ENCODE data around the gene CLDN6.
A peak's percentile ranks its signal among the peaks of the same experiment; 100 is the strongest.

Gene CLDN6

DNA sequence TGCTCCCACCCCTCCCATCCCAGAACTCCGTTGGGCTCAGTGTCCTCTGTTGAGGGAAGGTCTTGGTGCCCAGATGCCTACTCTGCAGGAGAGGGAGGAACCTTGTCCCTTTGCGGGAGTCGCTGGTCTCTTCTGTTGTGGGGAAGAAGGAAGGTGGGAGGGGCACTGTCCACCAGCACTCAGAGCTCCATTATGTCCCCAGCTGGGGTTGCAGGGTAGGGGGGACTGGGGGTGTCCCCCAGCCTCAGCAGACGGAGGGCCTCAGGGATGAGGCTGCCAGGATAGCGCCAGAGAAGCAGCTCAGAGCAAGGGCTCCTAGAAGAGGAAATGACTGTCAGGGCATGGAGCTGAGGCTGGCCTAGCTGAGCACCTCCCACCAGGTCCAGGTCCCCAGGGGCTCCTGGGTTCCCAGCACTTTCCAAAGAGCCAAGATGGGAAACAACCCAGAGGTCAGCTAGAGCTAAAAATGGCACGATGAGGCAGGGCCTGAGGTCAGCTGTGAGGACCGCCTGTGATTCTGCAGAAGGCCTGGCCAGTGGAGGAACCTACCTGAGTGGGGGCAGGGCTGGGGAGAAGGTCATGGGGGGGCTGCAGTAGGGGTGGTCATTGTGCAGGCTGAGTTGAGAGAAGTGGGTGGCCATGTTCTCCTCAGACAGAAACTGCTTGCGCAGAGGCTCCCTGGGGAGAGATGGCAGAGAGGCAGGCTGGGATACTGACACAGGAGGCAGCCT, 4.9 kb upstream of the CLDN6 start:
- Histone ChIP-seq H3K36me3 (ENCODE audit: control insufficient read depth in 2 of 2, insufficient read depth in 2 of 2, low read length in 2 of 2) (peaks cover 11 to 16% of the 10 kb centered on the region in 2 donors), H3K27me3 (ENCODE audit: control insufficient read depth in 2 of 2, insufficient read depth in 2 of 2, low read length in 2 of 2) (peaks cover 0 to 5% of the 10 kb centered on the region in 2 donors), H3K27ac (ENCODE audit: low read depth in 2 of 2, low read length in 2 of 2) (peak overlapping the region; percentile 90 to 92), H3K9me3 (ENCODE audit: control insufficient read depth in 2 of 2, low read length in 2 of 2) (no peaks in the 10 kb centered on the region), H3K9ac (ENCODE audit: low read depth in 1 of 2, low read length in 2 of 2) (peak overlapping the region; percentile 32 to 90), H3K4me3 (ENCODE audit: low read length in 2 of 2) (peak overlapping the region; percentile 84 to 94), H3K4me1 (ENCODE audit: control insufficient read depth in 2 of 2, insufficient read depth in 2 of 2, low read length in 2 of 2) (peaks cover 38 to 40% of the 10 kb centered on the region in 2 donors)

DNA sequence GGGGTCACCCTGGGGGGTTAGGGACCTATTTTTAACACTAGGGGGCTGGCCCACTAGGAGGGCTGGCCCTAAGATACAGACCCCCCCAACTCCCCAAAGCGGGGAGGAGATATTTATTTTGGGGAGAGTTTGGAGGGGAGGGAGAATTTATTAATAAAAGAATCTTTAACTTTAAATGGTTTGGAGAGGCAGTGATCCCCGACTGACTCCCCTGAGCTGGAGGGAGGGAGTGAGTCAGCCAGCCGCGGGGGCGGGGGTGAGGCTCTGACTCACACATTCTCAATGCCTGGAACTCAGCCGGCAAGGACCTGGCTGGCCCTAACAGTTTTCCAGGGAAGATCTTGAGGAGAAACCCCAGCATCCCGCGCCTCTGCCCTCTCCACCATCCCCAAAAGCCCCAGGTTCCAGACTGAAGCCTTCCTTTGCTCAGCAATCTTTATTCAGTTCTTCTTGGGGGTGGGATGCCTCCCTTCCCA, 4.3 kb upstream of the CLDN6 start:
- peak overlapping the region; percentile 42 to 94 for H3K4me3 ChIP-seq (ENCODE audit: low read length in 2 of 2)
- peak overlapping the region in 1 of 2 donors; percentile 90 for H3K9ac ChIP-seq (ENCODE audit: low read depth in 1 of 2, low read length in 2 of 2)
- H3K36me3 ChIP-seq (ENCODE audit: control insufficient read depth in 2 of 2, insufficient read depth in 2 of 2, low read length in 2 of 2): peaks cover 11 to 14% of the 10 kb centered on the region in 2 donors
- H3K4me1 ChIP-seq (ENCODE audit: control insufficient read depth in 2 of 2, insufficient read depth in 2 of 2, low read length in 2 of 2): peaks cover 36 to 37% of the 10 kb centered on the region in 2 donors
- peaks cover 0 to 5% of the 10 kb centered on the region in 2 donors for H3K27me3 ChIP-seq (ENCODE audit: control insufficient read depth in 2 of 2, insufficient read depth in 2 of 2, low read length in 2 of 2)
- H3K9me3 ChIP-seq (ENCODE audit: control insufficient read depth in 2 of 2, low read length in 2 of 2): no peaks in the 10 kb centered on the region
- H3K27ac ChIP-seq (ENCODE audit: low read depth in 2 of 2, low read length in 2 of 2): peak overlapping the region; percentile 90 to 92

DNA sequence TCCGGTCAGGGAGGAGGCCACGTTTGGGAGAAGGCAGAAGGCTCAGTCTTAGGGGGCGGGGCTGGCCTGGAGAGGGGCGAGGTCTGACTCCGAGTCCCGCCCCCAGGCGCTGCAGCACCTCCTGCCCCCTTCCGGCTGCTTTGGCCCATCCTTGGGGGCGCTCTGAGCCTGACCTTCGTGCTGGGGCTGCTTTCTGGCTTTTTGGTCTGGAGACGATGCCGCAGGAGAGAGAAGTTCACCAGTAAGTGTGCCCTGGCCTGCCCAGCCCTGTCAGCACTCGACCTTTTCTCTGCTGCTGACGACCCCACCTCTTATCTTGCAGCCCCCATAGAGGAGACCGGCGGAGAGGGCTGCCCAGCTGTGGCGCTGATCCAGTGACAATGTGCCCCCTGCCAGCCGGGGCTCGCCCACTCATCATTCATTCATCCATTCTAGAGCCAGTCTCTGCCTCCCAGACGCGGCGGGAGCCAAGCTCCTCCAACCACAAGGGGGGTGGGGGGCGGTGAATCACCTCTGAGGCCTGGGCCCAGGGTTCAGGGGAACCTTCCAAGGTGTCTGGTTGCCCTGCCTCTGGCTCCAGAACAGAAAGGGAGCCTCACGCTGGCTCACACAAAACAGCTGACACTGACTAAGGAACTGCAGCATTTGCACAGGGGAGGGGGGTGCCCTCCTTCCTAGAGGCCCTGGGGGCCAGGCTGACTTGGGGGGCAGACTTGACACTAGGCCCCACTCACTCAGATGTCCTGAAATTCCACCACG, 3.6 kb upstream of the CLDN6 start:
- peak overlapping the region; percentile 79 to 90 for H3K27ac ChIP-seq (ENCODE audit: low read depth in 2 of 2, low read length in 2 of 2)
- peaks cover 5 to 7% of the 10 kb centered on the region in 2 donors for H3K36me3 ChIP-seq (ENCODE audit: control insufficient read depth in 2 of 2, insufficient read depth in 2 of 2, low read length in 2 of 2)
- peaks cover 0 to 5% of the 10 kb centered on the region in 2 donors for H3K27me3 ChIP-seq (ENCODE audit: control insufficient read depth in 2 of 2, insufficient read depth in 2 of 2, low read length in 2 of 2)
- H3K4me1 ChIP-seq (ENCODE audit: control insufficient read depth in 2 of 2, insufficient read depth in 2 of 2, low read length in 2 of 2): peaks cover 36 to 37% of the 10 kb centered on the region in 2 donors
- peak overlapping the region in 1 of 2 donors; percentile 84 for H3K9ac ChIP-seq (ENCODE audit: low read depth in 1 of 2, low read length in 2 of 2)
- peak overlapping the region; percentile 65 to 84 for H3K4me3 ChIP-seq (ENCODE audit: low read length in 2 of 2)
- no peaks in the 10 kb centered on the region for H3K9me3 ChIP-seq (ENCODE audit: control insufficient read depth in 2 of 2, low read length in 2 of 2)

DNA sequence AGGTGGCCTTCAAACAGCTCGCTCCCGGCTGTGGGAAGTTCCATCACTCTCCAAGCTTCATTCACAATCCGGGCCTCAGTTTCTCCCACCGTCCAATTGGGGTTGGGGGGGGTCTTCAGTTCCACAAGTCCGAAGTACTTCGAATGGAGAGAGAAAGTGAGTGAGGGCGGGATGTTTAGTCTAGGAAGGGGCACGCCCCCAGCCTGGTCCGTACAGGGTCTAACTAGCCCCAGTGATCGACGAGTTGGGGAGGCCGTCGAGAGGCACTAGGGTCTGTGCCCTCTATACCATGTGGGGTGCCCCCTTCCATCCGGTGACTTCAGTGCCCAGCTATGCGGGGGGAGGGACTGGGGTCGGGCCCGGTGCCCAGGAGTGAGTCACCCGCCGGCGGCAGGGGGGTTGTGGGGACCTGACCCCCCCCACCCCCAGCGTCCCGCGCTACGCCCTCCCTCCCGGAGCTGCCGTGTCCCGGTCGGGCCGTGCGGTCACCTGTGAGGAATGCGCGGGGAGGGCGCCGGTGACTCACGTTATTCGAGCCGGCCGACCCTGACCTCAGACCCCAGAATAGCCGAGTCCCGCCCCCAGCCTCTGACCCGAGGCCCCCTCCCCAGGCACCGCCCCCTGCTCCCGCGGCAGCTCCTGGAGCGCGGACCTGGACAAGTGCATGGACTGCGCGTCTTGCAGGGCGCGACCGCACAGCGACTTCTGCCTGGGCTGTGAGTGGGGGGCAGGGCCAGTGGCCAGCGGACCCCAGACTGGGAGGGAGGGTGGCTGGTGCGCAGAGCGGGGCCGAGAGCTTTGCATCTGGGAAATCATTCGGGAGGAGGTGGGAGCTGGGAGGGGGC, 2.8 kb upstream of the CLDN6 start:
- H3K4me3 ChIP-seq (ENCODE audit: low read length in 2 of 2): peak overlapping the region; percentile 75 to 84
- H3K4me1 ChIP-seq (ENCODE audit: control insufficient read depth in 2 of 2, insufficient read depth in 2 of 2, low read length in 2 of 2): peaks cover 36 to 37% of the 10 kb centered on the region in 2 donors
- peak overlapping the region; percentile 79 to 90 for H3K27ac ChIP-seq (ENCODE audit: low read depth in 2 of 2, low read length in 2 of 2)
- peaks cover 0 to 5% of the 10 kb centered on the region in 2 donors for H3K27me3 ChIP-seq (ENCODE audit: control insufficient read depth in 2 of 2, insufficient read depth in 2 of 2, low read length in 2 of 2)
- peak overlapping the region; percentile 68 to 84 for H3K9ac ChIP-seq (ENCODE audit: low read depth in 1 of 2, low read length in 2 of 2)
- no peaks in the 10 kb centered on the region for H3K9me3 ChIP-seq (ENCODE audit: control insufficient read depth in 2 of 2, low read length in 2 of 2)
- H3K36me3 ChIP-seq (ENCODE audit: control insufficient read depth in 2 of 2, insufficient read depth in 2 of 2, low read length in 2 of 2): no peaks in the 10 kb centered on the region

DNA sequence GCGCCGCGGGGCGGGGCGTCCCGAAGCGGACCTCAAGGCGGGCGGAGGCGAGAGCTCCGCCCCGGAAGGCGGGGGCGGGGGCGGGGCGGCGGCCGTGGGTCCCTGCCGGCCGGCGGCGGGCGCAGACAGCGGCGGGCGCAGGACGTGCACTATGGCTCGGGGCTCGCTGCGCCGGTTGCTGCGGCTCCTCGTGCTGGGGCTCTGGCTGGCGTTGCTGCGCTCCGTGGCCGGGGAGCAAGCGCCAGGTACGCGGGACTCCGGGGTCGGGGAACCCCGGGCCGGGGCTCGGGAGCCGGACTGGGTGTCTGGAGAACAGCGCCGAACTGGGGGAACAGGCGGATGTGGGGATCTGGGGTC, 2.2 kb upstream of the CLDN6 start, which contains the start of gene TNFRSF12A:
TNFRSF12A (plus strand) TSS at position 122 of the 357 bp plus-strand sequence; CDS start at position 152, 30 bp downstream.
- peaks cover 0 to 5% of the 10 kb centered on the region in 2 donors for H3K27me3 ChIP-seq (ENCODE audit: control insufficient read depth in 2 of 2, insufficient read depth in 2 of 2, low read length in 2 of 2)
- H3K9ac ChIP-seq (ENCODE audit: low read depth in 1 of 2, low read length in 2 of 2): peak within 1 kb of the TSS; percentile 68 to 84
- H3K4me1 ChIP-seq (ENCODE audit: control insufficient read depth in 2 of 2, insufficient read depth in 2 of 2, low read length in 2 of 2): peaks cover 36 to 37% of the 10 kb centered on the region in 2 donors
- no peaks in the 10 kb centered on the region for H3K9me3 ChIP-seq (ENCODE audit: control insufficient read depth in 2 of 2, low read length in 2 of 2)
- peak within 1 kb of the TSS; percentile 79 to 90 for H3K27ac ChIP-seq (ENCODE audit: low read depth in 2 of 2, low read length in 2 of 2)
- H3K4me3 ChIP-seq (ENCODE audit: low read length in 2 of 2): peak within 1 kb of the TSS; percentile 75 to 84
- H3K36me3 ChIP-seq (ENCODE audit: control insufficient read depth in 2 of 2, insufficient read depth in 2 of 2, low read length in 2 of 2): no peaks in the 10 kb centered on the region

DNA sequence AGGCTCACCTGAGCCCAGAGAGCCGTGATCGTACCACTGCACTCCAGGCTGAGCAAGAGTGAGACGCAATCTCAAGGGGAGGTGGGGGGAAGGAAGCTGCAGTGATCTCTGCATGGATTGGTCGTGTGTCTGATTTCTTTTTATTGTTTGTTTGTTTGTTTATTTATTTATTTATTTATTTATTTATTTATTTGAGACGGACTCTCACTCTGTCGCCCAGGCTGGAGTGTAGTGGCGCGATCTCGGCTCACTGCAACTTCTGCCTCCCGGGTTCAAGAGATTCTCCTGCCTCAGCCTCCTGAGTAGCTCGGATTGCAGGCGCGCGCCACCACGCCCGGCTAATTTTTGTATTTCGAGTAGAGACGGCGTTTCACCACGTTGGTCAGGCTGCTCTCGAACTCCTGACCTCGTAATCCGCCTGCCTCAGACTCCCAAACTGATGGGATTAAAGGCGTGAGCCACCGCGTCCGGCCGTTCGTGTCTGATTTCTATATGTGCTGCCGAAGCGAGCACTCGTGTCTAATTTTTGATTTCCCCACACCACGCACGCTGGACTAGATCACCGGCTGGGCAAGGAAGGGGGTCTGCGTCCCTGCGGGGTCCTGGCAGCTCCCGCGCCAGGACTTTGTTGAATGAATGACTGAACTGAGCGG, 1.7 kb upstream of the CLDN6 start:
- peaks cover 0 to 5% of the 10 kb centered on the region in 2 donors for H3K27me3 ChIP-seq (ENCODE audit: control insufficient read depth in 2 of 2, insufficient read depth in 2 of 2, low read length in 2 of 2)
- H3K9me3 ChIP-seq (ENCODE audit: control insufficient read depth in 2 of 2, low read length in 2 of 2): no peaks in the 10 kb centered on the region
- H3K36me3 ChIP-seq (ENCODE audit: control insufficient read depth in 2 of 2, insufficient read depth in 2 of 2, low read length in 2 of 2): no peaks in the 10 kb centered on the region
- H3K4me3 ChIP-seq (ENCODE audit: low read length in 2 of 2): peak overlapping the region; percentile 64 to 73
- H3K27ac ChIP-seq (ENCODE audit: low read depth in 2 of 2, low read length in 2 of 2): peak overlapping the region in 1 of 2 donors; percentile 79
- no peak overlapping the region for H3K9ac ChIP-seq (ENCODE audit: low read depth in 1 of 2, low read length in 2 of 2)
- H3K4me1 ChIP-seq (ENCODE audit: control insufficient read depth in 2 of 2, insufficient read depth in 2 of 2, low read length in 2 of 2): peaks cover 36 to 37% of the 10 kb centered on the region in 2 donors

DNA sequence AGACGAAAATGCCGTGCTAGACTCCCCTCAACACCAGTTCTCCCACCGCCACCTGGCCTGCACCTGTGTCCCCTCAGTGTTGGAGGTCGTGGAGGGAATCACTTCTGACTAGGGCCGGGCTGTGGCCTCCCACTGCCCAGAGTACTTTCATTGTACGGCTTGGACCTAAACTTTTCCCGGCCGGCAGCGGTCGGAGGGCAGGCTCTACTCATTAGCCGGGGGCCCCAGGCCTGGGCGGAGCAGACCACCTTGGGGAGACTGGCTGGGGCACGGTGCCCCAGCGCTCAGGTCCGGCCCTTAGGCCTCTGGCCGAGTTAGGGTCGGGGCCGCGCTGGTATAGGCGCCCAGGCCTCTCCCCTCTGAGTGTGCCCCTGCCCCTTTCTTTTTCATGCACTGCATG, 639 bp downstream of the CLDN6 start:
- no peak overlapping the region for H3K9ac ChIP-seq (ENCODE audit: low read depth in 1 of 2, low read length in 2 of 2)
- H3K27me3 ChIP-seq (ENCODE audit: control insufficient read depth in 2 of 2, insufficient read depth in 2 of 2, low read length in 2 of 2): peaks cover 0 to 5% of the 10 kb centered on the region in 2 donors
- H3K4me3 ChIP-seq (ENCODE audit: low read length in 2 of 2): no peak overlapping the region
- H3K9me3 ChIP-seq (ENCODE audit: control insufficient read depth in 2 of 2, low read length in 2 of 2): no peaks in the 10 kb centered on the region
- H3K27ac ChIP-seq (ENCODE audit: low read depth in 2 of 2, low read length in 2 of 2): no peak overlapping the region
- no peaks in the 10 kb centered on the region for H3K36me3 ChIP-seq (ENCODE audit: control insufficient read depth in 2 of 2, insufficient read depth in 2 of 2, low read length in 2 of 2)
- H3K4me1 ChIP-seq (ENCODE audit: control insufficient read depth in 2 of 2, insufficient read depth in 2 of 2, low read length in 2 of 2): peaks cover 23 to 28% of the 10 kb centered on the region in 2 donors

DNA sequence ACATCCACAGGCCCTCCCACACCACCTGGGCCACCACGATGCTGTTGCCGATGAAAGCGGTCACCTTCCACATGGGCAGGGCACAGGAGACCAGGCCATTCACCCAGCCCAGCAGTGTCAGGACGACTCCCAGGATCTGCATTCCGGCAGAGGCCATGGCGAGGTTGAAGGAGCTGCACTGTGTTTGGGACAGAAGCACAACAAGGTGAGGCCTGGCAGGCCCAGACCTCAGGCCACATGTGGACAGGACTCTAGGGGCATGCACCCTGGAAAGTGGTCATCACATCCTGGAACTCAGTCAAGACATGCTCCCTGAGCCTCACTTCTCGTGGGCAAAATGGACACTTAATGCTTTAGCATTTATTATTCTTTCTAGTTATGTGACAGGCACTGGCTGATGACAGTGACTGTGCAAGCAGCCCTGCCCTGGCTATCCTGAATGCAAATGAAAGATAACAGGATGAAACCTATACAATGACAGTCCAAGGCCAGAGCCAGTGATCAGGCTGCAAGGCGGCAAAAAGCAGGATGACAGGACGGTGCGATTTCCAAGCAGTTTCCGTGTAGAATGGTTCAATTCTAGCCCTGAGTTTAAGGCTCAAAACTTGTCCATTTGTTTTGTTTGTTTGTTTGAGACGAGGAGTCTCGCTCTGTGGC, 2.0 kb downstream of the CLDN6 start:
- Histone ChIP-seq H3K27ac (ENCODE audit: low read depth in 2 of 2, low read length in 2 of 2) (no peak overlapping the region), H3K9me3 (ENCODE audit: control insufficient read depth in 2 of 2, low read length in 2 of 2) (no peaks in the 10 kb centered on the region), H3K4me1 (ENCODE audit: control insufficient read depth in 2 of 2, insufficient read depth in 2 of 2, low read length in 2 of 2) (peaks cover 18 to 19% of the 10 kb centered on the region in 2 donors), H3K4me3 (ENCODE audit: low read length in 2 of 2) (no peak overlapping the region), H3K36me3 (ENCODE audit: control insufficient read depth in 2 of 2, insufficient read depth in 2 of 2, low read length in 2 of 2) (no peaks in the 10 kb centered on the region), H3K27me3 (ENCODE audit: control insufficient read depth in 2 of 2, insufficient read depth in 2 of 2, low read length in 2 of 2) (peaks cover 5% of the 10 kb centered on the region in 2 donors), H3K9ac (ENCODE audit: low read depth in 1 of 2, low read length in 2 of 2) (no peak overlapping the region)

DNA sequence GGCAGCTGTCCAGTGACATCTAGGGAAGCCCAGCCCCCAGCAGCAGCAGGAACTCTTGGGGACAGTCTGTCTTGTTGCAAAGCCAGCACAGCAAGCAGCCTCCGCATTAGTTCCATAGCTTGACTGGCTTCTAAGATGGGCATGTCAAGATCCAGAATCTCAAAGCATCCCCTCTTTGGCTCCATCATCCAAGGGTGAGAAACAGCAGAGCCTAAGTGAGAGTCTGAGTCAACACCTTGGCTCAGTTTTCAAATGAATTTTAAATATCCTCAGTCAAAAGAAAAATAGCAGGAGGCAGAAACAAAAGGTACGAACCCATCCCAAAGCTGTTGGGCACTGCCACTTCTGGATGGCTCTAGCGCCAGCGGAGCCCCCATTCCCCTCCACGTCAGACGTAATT, 3.0 kb downstream of the CLDN6 start:
- Histone ChIP-seq H3K36me3 (ENCODE audit: control insufficient read depth in 2 of 2, insufficient read depth in 2 of 2, low read length in 2 of 2) (no peaks in the 10 kb centered on the region), H3K27me3 (ENCODE audit: control insufficient read depth in 2 of 2, insufficient read depth in 2 of 2, low read length in 2 of 2) (peaks cover 5 to 7% of the 10 kb centered on the region in 2 donors), H3K4me3 (ENCODE audit: low read length in 2 of 2) (no peak overlapping the region), H3K9me3 (ENCODE audit: control insufficient read depth in 2 of 2, low read length in 2 of 2) (no peaks in the 10 kb centered on the region), H3K27ac (ENCODE audit: low read depth in 2 of 2, low read length in 2 of 2) (no peak overlapping the region), H3K4me1 (ENCODE audit: control insufficient read depth in 2 of 2, insufficient read depth in 2 of 2, low read length in 2 of 2) (peaks cover 14 to 15% of the 10 kb centered on the region in 2 donors), H3K9ac (ENCODE audit: low read depth in 1 of 2, low read length in 2 of 2) (no peak overlapping the region)
